ENCODE data around the gene ZNF831. TPM values are rescaled to one million over a fixed set of nuclear protein-coding genes. Genes with fewer than 3 reads are reported as not detected.

The ZNF831 gene
- total RNA-seq, 1 donor: not detected

DNA sequence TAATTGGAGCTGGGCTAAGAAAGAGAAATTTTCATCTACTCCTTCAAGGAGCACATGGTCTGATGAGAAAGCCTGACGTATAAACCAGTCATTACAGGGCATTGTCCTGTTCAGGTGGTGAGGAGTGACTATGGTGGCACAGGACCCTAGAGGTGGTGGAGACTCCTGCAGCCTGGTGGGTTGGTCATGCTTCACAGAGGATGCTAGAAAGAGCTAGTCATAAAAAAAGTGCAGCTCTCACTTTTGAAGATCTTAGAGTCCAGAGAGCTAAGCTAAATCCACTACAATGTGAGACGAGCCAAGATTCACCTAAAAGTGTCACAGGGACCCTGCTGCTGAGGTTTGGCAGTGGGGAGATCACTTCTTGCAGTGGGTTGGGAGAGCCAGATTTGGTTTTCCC, 9.8 kb upstream of the ZNF831 start:
- TF ChIP-seq, protein P1, sequence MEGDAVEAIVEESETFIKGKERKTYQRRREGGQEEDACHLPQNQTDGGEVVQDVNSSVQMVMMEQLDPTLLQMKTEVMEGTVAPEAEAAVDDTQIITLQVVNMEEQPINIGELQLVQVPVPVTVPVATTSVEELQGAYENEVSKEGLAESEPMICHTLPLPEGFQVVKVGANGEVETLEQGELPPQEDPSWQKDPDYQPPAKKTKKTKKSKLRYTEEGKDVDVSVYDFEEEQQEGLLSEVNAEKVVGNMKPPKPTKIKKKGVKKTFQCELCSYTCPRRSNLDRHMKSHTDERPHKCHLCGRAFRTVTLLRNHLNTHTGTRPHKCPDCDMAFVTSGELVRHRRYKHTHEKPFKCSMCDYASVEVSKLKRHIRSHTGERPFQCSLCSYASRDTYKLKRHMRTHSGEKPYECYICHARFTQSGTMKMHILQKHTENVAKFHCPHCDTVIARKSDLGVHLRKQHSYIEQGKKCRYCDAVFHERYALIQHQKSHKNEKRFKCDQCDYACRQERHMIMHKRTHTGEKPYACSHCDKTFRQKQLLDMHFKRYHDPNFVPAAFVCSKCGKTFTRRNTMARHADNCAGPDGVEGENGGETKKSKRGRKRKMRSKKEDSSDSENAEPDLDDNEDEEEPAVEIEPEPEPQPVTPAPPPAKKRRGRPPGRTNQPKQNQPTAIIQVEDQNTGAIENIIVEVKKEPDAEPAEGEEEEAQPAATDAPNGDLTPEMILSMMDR (IDR thresholded peaks at IDR 0.05; ENCODE audit: insufficient read depth, low read length): no peak
- no peak overlapping the region for H3K4me3 ChIP-seq (ENCODE audit: low read depth, low read length)
- no peak for DNase-seq (ENCODE audit: low read depth)

DNA sequence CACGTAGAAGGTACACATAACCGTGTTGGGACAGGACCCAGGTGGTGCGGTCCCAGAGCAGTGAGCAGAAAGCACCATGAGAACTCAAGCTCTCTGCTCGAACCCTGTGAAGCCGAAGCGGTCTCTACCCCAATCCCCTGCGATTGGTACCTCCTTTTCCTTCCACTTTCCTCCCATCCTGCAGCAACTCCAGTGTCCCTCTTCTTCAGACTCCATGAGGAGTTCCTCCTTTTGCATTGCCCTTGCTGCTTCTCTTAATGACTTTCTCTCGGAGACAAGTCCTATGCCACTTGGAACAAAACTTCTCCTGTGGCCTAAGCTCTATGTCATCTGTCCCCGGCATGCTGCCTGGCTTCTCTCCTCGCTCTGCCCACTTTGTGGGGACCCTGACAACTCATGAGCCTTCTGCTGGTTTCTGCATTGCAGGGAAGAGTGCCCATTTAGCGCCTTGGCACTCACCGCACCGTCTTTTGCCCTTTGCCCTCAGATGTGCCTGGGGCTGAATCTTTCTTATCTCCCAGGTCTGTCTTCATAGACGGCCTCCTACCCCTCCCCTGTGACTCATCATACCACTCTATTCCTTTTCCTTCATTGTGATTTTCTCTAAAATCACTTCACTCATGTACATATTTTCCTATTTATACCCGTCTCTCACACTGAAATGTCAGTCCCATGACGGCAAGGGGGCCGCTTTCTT, 9.2 kb upstream of the ZNF831 start:
- DNase-seq (ENCODE audit: low read depth): no peak
- H3K4me3 ChIP-seq (ENCODE audit: low read depth, low read length): no peak overlapping the region
- TF ChIP-seq, protein P1 (IDR thresholded peaks at IDR 0.05; ENCODE audit: insufficient read depth, low read length): no peak

DNA sequence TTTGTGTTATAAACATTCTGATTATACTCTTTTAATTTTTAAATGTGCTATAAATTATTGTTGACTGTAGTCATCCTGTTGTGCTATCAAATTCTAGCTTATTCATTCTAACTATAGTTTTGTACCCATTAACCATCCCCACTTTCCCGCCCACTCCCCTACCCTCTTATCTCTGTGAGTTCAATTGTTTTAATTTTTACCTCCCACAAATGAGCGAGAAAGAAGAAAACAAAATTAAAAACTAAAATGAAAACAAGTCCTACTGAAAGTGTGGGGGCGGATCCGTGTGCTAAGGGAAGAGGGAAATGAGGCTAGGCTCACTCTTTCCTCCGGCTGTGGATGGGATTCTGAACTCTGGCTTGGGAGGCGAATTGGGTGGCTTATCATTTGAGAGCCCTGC, 6.6 kb upstream of the ZNF831 start:
- no peak for DNase-seq (ENCODE audit: low read depth)
- no peak overlapping the region for H3K4me3 ChIP-seq (ENCODE audit: low read depth, low read length)
- TF ChIP-seq, protein P1 (IDR thresholded peaks at IDR 0.05; ENCODE audit: insufficient read depth, low read length): no peak

DNA sequence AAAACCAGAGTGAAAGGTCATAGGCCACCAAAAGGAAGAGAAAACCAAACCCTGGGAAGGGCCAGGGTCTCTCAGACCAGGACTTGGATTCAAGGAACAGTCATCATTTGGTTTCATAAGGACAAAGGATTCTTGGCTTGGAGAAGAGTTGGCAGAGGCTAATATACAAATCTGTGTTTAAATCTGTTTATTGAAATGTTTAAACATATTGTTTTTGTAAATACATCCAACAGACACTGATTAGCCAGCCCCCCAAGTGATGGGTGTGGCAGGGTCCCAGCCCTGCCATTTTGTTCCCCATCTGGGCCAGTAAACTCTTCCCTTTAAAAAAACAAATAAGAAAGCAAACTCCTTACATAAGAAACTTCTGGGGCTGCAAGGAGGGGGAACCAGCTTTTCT, 6.1 kb upstream of the ZNF831 start:
- H3K4me3 ChIP-seq (ENCODE audit: low read depth, low read length): no peak overlapping the region
- DNase-seq (ENCODE audit: low read depth): no peak
- TF ChIP-seq, protein P1 (IDR thresholded peaks at IDR 0.05; ENCODE audit: insufficient read depth, low read length): no peak

DNA sequence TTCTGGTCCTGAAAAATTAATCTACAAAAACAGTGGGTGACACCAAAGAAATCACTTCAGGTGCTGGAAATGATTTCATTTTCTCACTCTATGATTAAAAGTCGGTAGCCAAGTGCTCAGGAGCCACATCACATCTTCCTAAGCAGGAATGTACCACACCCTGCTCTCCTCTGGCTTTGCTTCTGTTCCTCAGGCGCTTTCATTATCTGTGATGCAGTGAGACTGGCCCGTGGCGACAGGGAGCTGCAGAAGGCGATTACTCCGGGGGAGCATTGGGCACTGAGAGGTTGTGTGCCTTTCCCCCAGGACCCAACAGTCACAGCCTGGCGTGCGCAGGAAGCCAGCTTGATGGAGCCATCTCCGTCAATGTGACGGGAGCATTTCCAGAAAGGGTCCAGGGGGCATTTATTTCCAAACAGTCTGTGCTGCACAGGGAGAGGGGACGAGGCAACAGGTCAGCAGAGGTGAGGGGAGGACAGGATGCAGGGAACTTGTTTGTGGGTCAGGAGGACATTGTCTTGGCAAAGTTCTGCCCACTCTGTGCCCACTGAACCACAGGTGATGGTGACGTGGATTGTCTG, 5.6 kb upstream of the ZNF831 start:
- TF ChIP-seq, protein P1 (IDR thresholded peaks at IDR 0.05; ENCODE audit: insufficient read depth, low read length): no peak
- no peak for DNase-seq (ENCODE audit: low read depth)
- H3K4me3 ChIP-seq (ENCODE audit: low read depth, low read length): no peak overlapping the region

DNA sequence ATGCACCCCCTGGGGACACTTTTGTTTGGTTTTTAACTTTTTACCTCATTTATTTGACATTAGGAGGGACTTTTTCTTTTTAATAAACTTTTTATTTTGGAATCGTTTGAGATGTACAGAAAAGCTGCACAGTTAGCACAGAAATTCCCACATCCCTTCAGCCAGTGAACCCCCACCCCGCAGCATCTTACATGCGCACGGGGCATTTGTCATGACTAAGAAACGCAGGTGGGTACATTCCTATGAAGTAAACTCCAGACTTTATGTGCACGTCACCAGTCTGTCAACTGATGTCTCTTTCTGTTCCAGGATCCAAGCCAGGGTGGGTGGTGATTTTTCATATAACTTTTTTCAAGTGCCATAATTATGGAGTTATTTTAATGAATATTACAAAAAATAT, 4.9 kb upstream of the ZNF831 start:
- H3K4me3 ChIP-seq (ENCODE audit: low read depth, low read length): no peak overlapping the region
- TF ChIP-seq, protein P1 (IDR thresholded peaks at IDR 0.05; ENCODE audit: insufficient read depth, low read length): no peak

More for the DNA sequence above, 4.9 kb upstream of the ZNF831 start:
- DNase-seq (ENCODE audit: low read depth): no peak
